PC-9 (cell line): Measurements from ENCODE around the gene CABP7. TPM values are rescaled to one million over a fixed set of nuclear protein-coding genes. Genes with fewer than 3 reads are reported as not detected.

Experiments
- BruUV-seq: library from RNA; stranded (reverse); fragments of 400-500 nt; replicated peaks from 2 replicates; lab custom pipeline; 2021; lab: Mats Ljungman, UMichigan
- CTCF ChIA-PET: fragments of 300-600 bp; sonication (Branson Sonifier 250); formaldehyde crosslinking; loops from one replicate; lab custom pipeline; 2022; ENCODE audit warnings: antibody characterized with exemption; lab: Charles Lee
- POLR2A ChIA-PET: fragments of 300-600 bp; sonication (Branson Sonifier 250); formaldehyde crosslinking; loops from one replicate; lab custom pipeline; 2022; ENCODE audit warnings: antibody characterized with exemption; ENCODE audit not compliant: unreplicated experiment; lab: Charles Lee
- DNase-seq, 2 experiments: peaks; one replicate each; pipeline versions ENCODE4 v3.0.0 to v3.0.0-alpha.2; 2015 to 2022; ENCODE audit warnings: mixed read lengths in 1 of 2
- H2AFZ ChIP-seq: fragments of 200-600 bp; sonication (generic); 2 replicates; pipeline ENCODE4 v1.8.1; 2017; ENCODE audit warnings: antibody characterized with exemption
- H3F3A ChIP-seq: fragments of 200-600 bp; sonication (generic); 2 replicates; pipeline ENCODE4 v1.8.1; 2017; ENCODE audit warnings: antibody characterized with exemption, mild to moderate bottlenecking, low read depth; ENCODE audit not compliant: insufficient read depth
- H3K27ac ChIP-seq: fragments of 200-600 bp; sonication (generic); 2 replicates; pipeline ENCODE4 v1.6.1; 2016; ENCODE audit warnings: mixed run types
- H3K27me3 ChIP-seq: fragments of 200-600 bp; sonication (generic); 2 replicates; pipeline ENCODE4 v1.6.1; 2016; ENCODE audit warnings: low read depth, mixed run types; ENCODE audit not compliant: insufficient read depth
- H3K36me3 ChIP-seq: fragments of 200-600 bp; sonication (generic); 2 replicates; pipeline ENCODE4 v1.6.1; 2016; ENCODE audit warnings: low read depth, mixed run types
- H3K4me1 ChIP-seq: fragments of 200-600 bp; sonication (generic); replicated peaks from 2 replicates; pipeline ENCODE4 v1.6.1; 2016; ENCODE audit warnings: mixed run types; ENCODE audit not compliant: insufficient read depth
- H3K4me2 ChIP-seq: fragments of 200-600 bp; sonication (generic); 2 replicates; pipeline ENCODE4 v1.6.1; 2017; ENCODE audit warnings: mixed run types
- H3K4me3 ChIP-seq: fragments of 200-600 bp; sonication (generic); 2 replicates; pipeline ENCODE4 v1.6.1; 2016; ENCODE audit warnings: mixed run types
- H3K79me2 ChIP-seq: fragments of 200-600 bp; sonication (generic); 2 replicates; pipeline ENCODE4 v1.6.1; 2017; ENCODE audit warnings: low read depth, mixed run types
- H3K9me2 ChIP-seq: fragments of 200-600 bp; sonication (generic); 2 replicates; pipeline ENCODE4 v1.8.1; 2017; ENCODE audit warnings: mild to moderate bottlenecking; ENCODE audit not compliant: insufficient read depth
- H3K9me3 ChIP-seq: fragments of 200-600 bp; sonication (generic); 2 replicates; pipeline ENCODE4 v1.8.1; 2016; ENCODE audit warnings: low read depth; ENCODE audit not compliant: insufficient read depth
- H4K20me1 ChIP-seq: fragments of 200-600 bp; sonication (generic); 2 replicates; pipeline ENCODE4 v1.8.1; 2017; ENCODE audit not compliant: insufficient read depth
- CTCF ChIP-seq: fragments of 200-600 bp; sonication (generic); conservative IDR thresholded peaks from 2 replicates; pipeline ENCODE4 v1.6.1; 2017; ENCODE audit warnings: mixed run types, antibody characterized with exemption, mild to moderate bottlenecking, moderate library complexity
- EZH2 ChIP-seq: fragments of 200-600 bp; sonication (generic); IDR thresholded peaks from 2 replicates; pipeline ENCODE4 v1.8.0; 2017; ENCODE audit warnings: antibody characterized with exemption, low read depth
- intact Hi-C: fragments of 100-400 bp; cut with micrococcal nuclease; formaldehyde crosslinking; loops from one replicate; pipeline ENCODE4 v1.10.0; 2022; ENCODE audit not compliant: unreplicated experiment
- total RNA-seq: library from RNA; stranded (reverse); gene quantifications from 2 replicates; pipeline ENCODE4 v1.2.3, GENCODE V29; 2021

The CABP7 gene
- total RNA-seq, 1 experiment from 2014 or later = 0.11 TPM

DNA sequence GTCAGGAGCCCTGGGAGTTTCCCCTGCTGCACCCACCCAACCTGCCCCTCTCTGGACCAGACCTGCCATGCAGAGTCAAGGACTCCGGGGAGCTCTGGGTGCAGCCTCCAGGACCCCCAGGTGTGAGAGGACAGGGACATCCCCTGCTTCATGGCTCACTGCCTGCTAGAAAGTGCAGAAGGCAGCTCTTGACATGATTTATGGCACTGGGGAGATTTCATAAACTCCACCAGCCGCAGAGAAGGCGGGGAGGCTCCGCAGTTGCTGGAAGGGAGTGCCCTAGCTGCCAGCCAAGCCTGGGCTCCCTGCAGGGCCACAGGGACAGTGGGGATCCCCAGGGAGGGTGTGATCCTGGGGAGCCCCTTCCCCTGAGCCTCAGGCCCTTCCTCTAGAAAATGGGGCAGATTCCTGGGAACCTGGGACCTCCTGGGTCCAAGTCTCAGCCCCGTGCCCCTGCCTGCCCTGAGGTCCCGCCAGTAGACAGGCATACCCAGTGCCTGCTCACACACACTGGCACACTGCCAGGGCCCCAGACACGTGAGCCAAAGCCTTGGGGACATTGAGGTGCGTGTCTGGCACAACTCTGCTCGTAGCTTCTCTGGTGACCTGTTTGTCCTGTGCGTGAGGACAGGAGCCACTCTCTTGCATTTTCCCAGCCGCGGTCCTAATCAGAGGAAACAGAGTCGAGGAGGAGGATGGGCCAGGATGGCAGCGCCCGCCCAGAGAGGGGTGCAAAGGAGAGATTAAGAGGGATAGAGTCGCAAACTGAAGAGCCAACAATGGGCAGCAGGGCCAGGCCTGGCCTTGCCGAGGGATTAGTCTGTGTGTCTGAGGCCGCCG is 13.8 kb downstream of the CABP7 start:
- no peak overlapping the region for H3K4me2 ChIP-seq
- no peak for DNase-seq

GRCh38 chr22:29734406-29734805 is 14.6 kb downstream of the CABP7 start:
- Histone ChIP-seq H3K4me2 (no peak overlapping the region), H3K4me3 (no peak overlapping the region), H3K27ac (no peak overlapping the region), H2AFZ (no peak overlapping the region), H3K9me3 (no peaks in the 10 kb centered on the region), H3K27me3 (no peaks in the 10 kb centered on the region), H3K36me3 (no peaks in the 10 kb centered on the region), H3K79me2 (no peaks in the 10 kb centered on the region), H4K20me1 (no peaks in the 10 kb centered on the region), H3K4me1 (no peaks in the 10 kb centered on the region), H3F3A (no peaks in the 10 kb centered on the region), H3K9me2 (no peaks in the 10 kb centered on the region)
- ChIA-PET CTCF (no interaction called here), POLR2A (no interaction called here)
- intact Hi-C loops = no loop called here
- no TSS peak for BruUV-seq
- no peak for DNase-seq
- TF ChIP-seq CTCF = no peak
- TF ChIP-seq EZH2 = no peak

More for the DNA sequence above, 13.8 kb downstream of the CABP7 start:
- H3K79me2 ChIP-seq = no peaks in the 10 kb centered on the region
- ChIA-PET CTCF (no interaction called here), POLR2A (no interaction called here)
- H3F3A ChIP-seq = no peaks in the 10 kb centered on the region
- H3K9me2 ChIP-seq = no peaks in the 10 kb centered on the region
- H3K4me3 ChIP-seq = no peak overlapping the region
- H2AFZ ChIP-seq = no peak overlapping the region
- no peaks in the 10 kb centered on the region for H3K36me3 ChIP-seq
- no peak for TF ChIP-seq EZH2
- TF ChIP-seq CTCF = no peak
- H4K20me1 ChIP-seq = no peaks in the 10 kb centered on the region
- no peak overlapping the region for H3K27ac ChIP-seq
- intact Hi-C loops = no loop called here
- H3K9me3 ChIP-seq = no peaks in the 10 kb centered on the region
- H3K27me3 ChIP-seq = no peaks in the 10 kb centered on the region
- no peaks in the 10 kb centered on the region for H3K4me1 ChIP-seq
- no TSS peak for BruUV-seq

DNA sequence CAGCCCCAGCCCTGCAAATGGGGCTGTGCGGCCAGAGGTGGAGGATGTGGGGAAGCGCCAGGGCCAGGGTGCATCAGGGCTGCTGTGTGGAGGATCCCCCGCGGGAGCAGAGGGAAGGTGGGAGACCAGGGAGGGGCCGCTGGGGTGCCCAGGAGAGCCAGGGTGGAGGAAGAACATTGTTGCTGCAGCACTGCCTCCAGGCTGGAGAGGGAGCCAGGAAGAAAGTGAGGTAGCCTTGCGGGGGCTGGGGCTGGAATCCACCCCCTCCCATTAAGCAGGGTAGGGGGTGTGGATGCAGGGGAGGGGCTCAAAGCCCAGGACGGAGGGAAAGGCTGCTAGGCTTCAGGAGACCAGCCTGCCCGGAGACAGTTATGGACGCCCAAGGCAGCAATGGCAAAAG is 15.0 kb downstream of the CABP7 start:
- intact Hi-C loops = no loop called here
- no peaks in the 10 kb centered on the region for H3K79me2 ChIP-seq

More for the DNA sequence above, 15.0 kb downstream of the CABP7 start:
- Histone ChIP-seq H3K27ac (no peak overlapping the region), H3K36me3 (no peaks in the 10 kb centered on the region), H3K4me1 (no peaks in the 10 kb centered on the region), H3F3A (no peaks in the 10 kb centered on the region), H3K9me2 (no peaks in the 10 kb centered on the region), H3K27me3 (no peaks in the 10 kb centered on the region), H4K20me1 (no peaks in the 10 kb centered on the region), H3K4me3 (no peak overlapping the region), H3K4me2 (no peak overlapping the region), H2AFZ (no peak overlapping the region), H3K9me3 (no peaks in the 10 kb centered on the region)
- no TSS peak for BruUV-seq
- no peak for DNase-seq
- CTCF ChIA-PET = no interaction called here
- POLR2A ChIA-PET = no interaction called here
- TF ChIP-seq EZH2 = no peak
- TF ChIP-seq CTCF = no peak
